H1 (cell line): ENCODE data around the gene DHX34. TPM values are rescaled to one million over a fixed set of nuclear protein-coding genes. Genes with fewer than 3 reads are reported as not detected.
"Not testable (repeated sequence)": the region's sequence is repeated elsewhere in the genome, so short reads cannot be mapped to it uniquely, and the experiment has no call there.

Experiments used
- CTCF ChIA-PET: fragments of 300-600 bp; sonication (Branson Sonifier 250); formaldehyde crosslinking; loops from one replicate; lab custom pipeline; 2021; ENCODE audit not compliant: partially characterized antibody; lab: Charles Lee
- POLR2A ChIA-PET: fragments of 300-600 bp; sonication (Branson Sonifier 250); formaldehyde crosslinking; loops from one replicate; lab custom pipeline; 2021; ENCODE audit warnings: inconsistent platforms; ENCODE audit not compliant: partially characterized antibody; lab: Charles Lee
- DNase-seq, 2 experiments: peaks; one replicate each; pipeline versions ENCODE4 v3.0.0 to v3.0.0-alpha.2; 2010 to 2022; ENCODE audit warnings: low spot score in 2 of 2, low read depth in 1 of 2, mixed read lengths in 1 of 2
- FAIRE-seq: peaks from 2 replicates; lab custom pipeline; 2011; peaks lifted over from hg19 to GRCh38; lab: Jason Lieb, UNC
- H2AFZ ChIP-seq: 2 replicates; pipeline ENCODE4 v1.8.1; 2012; ENCODE audit warnings: low read length, inconsistent platforms
- H2AK5ac ChIP-seq: 2 replicates; pipeline ENCODE4 v1.6.1; 2013; ENCODE audit warnings: low read depth, low read length
- H2BK120ac ChIP-seq: replicated peaks from 2 replicates; pipeline ENCODE3; 2013; ENCODE audit warnings: low read depth, low read length, inconsistent platforms
- H2BK12ac ChIP-seq: 2 replicates; pipeline ENCODE4 v1.6.1; 2013; ENCODE audit warnings: low read depth, low read length
- H2BK15ac ChIP-seq: 2 replicates; pipeline ENCODE4 v1.6.1; 2013; ENCODE audit warnings: low read length
- H2BK20ac ChIP-seq: 2 replicates; pipeline ENCODE4 v1.6.1; 2013; ENCODE audit warnings: low read length
- H2BK5ac ChIP-seq: 2 replicates; pipeline ENCODE4 v1.6.1; 2013; ENCODE audit warnings: low read depth, low read length
- H3K14ac ChIP-seq: 2 replicates; pipeline ENCODE4 v1.6.1; 2013; ENCODE audit warnings: inconsistent platforms; ENCODE audit not compliant: insufficient read length
- H3K18ac ChIP-seq: 2 replicates; pipeline ENCODE4 v1.6.1; 2013; ENCODE audit warnings: low read length; ENCODE audit errors: extremely low read depth
- H3K23ac ChIP-seq: 2 replicates; pipeline ENCODE4 v1.6.1; 2013; ENCODE audit warnings: inconsistent platforms; ENCODE audit not compliant: insufficient read length
- H3K23me2 ChIP-seq: 2 replicates; pipeline ENCODE4 v1.6.1; 2013; ENCODE audit warnings: low read depth, low read length
- H3K27ac ChIP-seq: 2 replicates; pipeline ENCODE4 v1.6.1; 2011; ENCODE audit warnings: low read depth, low read length, inconsistent platforms
- H3K27me3 ChIP-seq, 4 experiments: replicated peaks in 1 of 4; 1 replicate in 1 of 4; 2 replicates in 3 of 4; pipeline versions ENCODE4 v1.6.1 to v1.8.1; 2011 to 2013; ENCODE audit warnings: low read length in 3 of 4, mild to moderate bottlenecking in 3 of 4, inconsistent platforms in 2 of 4, mixed read lengths in 2 of 4, moderate library complexity in 1 of 4; ENCODE audit not compliant: control insufficient read depth in 3 of 4, insufficient read depth in 3 of 4; ENCODE audit errors: extremely low read depth in 1 of 4
- H3K36me3 ChIP-seq, 4 experiments: 2 replicates each; pipeline versions ENCODE4 v1.6.1 to v1.8.1; 2011 to 2013; ENCODE audit warnings: mild to moderate bottlenecking in 4 of 4, low read length in 3 of 4, moderate library complexity in 2 of 4, control low read depth in 1 of 4, inconsistent platforms in 1 of 4; ENCODE audit not compliant: insufficient read depth in 4 of 4, control insufficient read depth in 2 of 4
- H3K4ac ChIP-seq: replicated peaks from 2 replicates; pipeline ENCODE3; 2013; ENCODE audit warnings: low read length, low read depth, mixed read lengths, inconsistent platforms; ENCODE audit not compliant: insufficient read length
- H3K4me1 ChIP-seq, 4 experiments: replicated peaks in 1 of 4; 1 replicate in 1 of 4; 2 replicates in 3 of 4; pipeline versions ENCODE4 v1.6.1 to v1.8.1; 2011 to 2013; ENCODE audit warnings: low read length in 3 of 4, inconsistent platforms in 2 of 4, mixed read lengths in 1 of 4; ENCODE audit not compliant: insufficient read depth in 4 of 4, control insufficient read depth in 3 of 4
- H3K4me2 ChIP-seq, 2 experiments: 2 replicates each; pipeline versions ENCODE4 v1.6.1 to v1.8.1; 2011 to 2013; ENCODE audit warnings: low read depth in 2 of 2, low read length in 2 of 2, control low read depth in 1 of 2, inconsistent platforms in 1 of 2, mild to moderate bottlenecking in 1 of 2; ENCODE audit not compliant: insufficient read depth in 1 of 2
- H3K4me3 ChIP-seq, 4 experiments: fragments of 200-600, 300-600 bp in 1 of 4; sonication (generic), shearing (Covaris generic), sonication (Bioruptor Twin) in 1 of 4; 2 replicates each; pipeline versions ENCODE4 v1.5.1 to v1.8.1; 2011 to 2016; ENCODE audit warnings: low read length in 4 of 4, low read depth in 3 of 4, control low read depth in 2 of 4, inconsistent platforms in 2 of 4, mild to moderate bottlenecking in 2 of 4, mixed read lengths in 1 of 4, moderate library complexity in 1 of 4; ENCODE audit not compliant: insufficient read depth in 2 of 4; ENCODE audit errors: extremely low read depth in 1 of 4
- H3K56ac ChIP-seq: replicated peaks from 2 replicates; pipeline ENCODE3; 2013; ENCODE audit warnings: low read depth, mild to moderate bottlenecking, mixed read lengths, low read length, inconsistent platforms; ENCODE audit not compliant: insufficient read length
- H3K79me1 ChIP-seq: 2 replicates; pipeline ENCODE4 v1.6.1; 2013; ENCODE audit warnings: low read depth, low read length, control low read depth
- H3K79me2 ChIP-seq, 2 experiments: 2 replicates each; pipeline versions ENCODE4 v1.6.1 to v1.8.1; 2012 to 2013; ENCODE audit warnings: low read length in 2 of 2, mild to moderate bottlenecking in 2 of 2, inconsistent platforms in 1 of 2; ENCODE audit not compliant: insufficient read depth in 2 of 2, control insufficient read depth in 1 of 2
- H3K9ac ChIP-seq, 4 experiments: replicated peaks in 1 of 4; 1 replicate in 1 of 4; 2 replicates in 3 of 4; pipeline versions ENCODE4 v1.6.1 to v1.8.1; 2011 to 2013; ENCODE audit warnings: low read depth in 3 of 4, low read length in 3 of 4, control low read depth in 2 of 4, mild to moderate bottlenecking in 2 of 4, moderate library complexity in 2 of 4, inconsistent platforms in 1 of 4; ENCODE audit errors: extremely low read depth in 1 of 4
- H3K9me3 ChIP-seq, 2 experiments: 2 replicates each; pipeline versions ENCODE4 v1.6.1 to v1.8.1; 2012 to 2013; ENCODE audit warnings: mild to moderate bottlenecking in 2 of 2, moderate library complexity in 2 of 2, control low read depth in 1 of 2, inconsistent platforms in 1 of 2, low read depth in 1 of 2, low read length in 1 of 2, mixed read lengths in 1 of 2; ENCODE audit not compliant: insufficient read depth in 2 of 2
- H4K20me1 ChIP-seq, 2 experiments: replicated peaks in 1 of 2; 2 replicates each; pipeline versions ENCODE3 to v1.8.1; 2011 to 2013; ENCODE audit warnings: inconsistent platforms in 2 of 2, low read length in 2 of 2, mild to moderate bottlenecking in 1 of 2; ENCODE audit not compliant: insufficient read depth in 2 of 2, control insufficient read depth in 1 of 2
- H4K5ac ChIP-seq: 2 replicates; pipeline ENCODE4 v1.6.1; 2013; ENCODE audit warnings: low read length, low read depth, mixed read lengths, inconsistent platforms; ENCODE audit not compliant: insufficient read length
- H4K8ac ChIP-seq: 2 replicates; pipeline ENCODE4 v1.8.0; 2013; ENCODE audit warnings: mild to moderate bottlenecking, moderate library complexity, low read length, inconsistent platforms; ENCODE audit not compliant: insufficient read depth; ENCODE audit errors: extremely low read depth
- H4K91ac ChIP-seq: replicated peaks from 2 replicates; pipeline ENCODE3; 2013; ENCODE audit warnings: low read length, mixed read lengths, inconsistent platforms; ENCODE audit not compliant: insufficient read length
- WGBS, 2 experiments: shearing (Covaris generic) in 1 of 2; methylation state at CpG; one replicate each; pipeline versions ENCODE4 v1.1.6 to v1.1.7; 2013 to 2015; ENCODE audit warnings: low lambda C conversion rate in 2 of 2, mixed read lengths in 2 of 2, inconsistent platforms in 1 of 2, low coverage in 1 of 2, missing lambda C conversion rate in 1 of 2; ENCODE audit not compliant: insufficient replicate concordance in 2 of 2, insufficient coverage in 1 of 2, insufficient read length in 1 of 2; ENCODE audit errors: extremely low coverage in 1 of 2, missing lambda C conversion rate in 1 of 2; 5-methylcytosine and 5-hydroxymethylcytosine counted together
- polyA plus RNA-seq, 7 experiments: library from polyadenylated mRNA; depleted of rRNA in 3 of 7; stranded (reverse) in 5 of 7; unstranded in 2 of 7; fragments of >200 nt in 5 of 7; fragments of 200-250 nt in 2 of 7; gene quantifications; 1 replicate in 5 of 7; 2 replicates in 1 of 7; 4 replicates in 1 of 7; pipeline versions ENCODE4 v1.2.1 to v1.2.3, GENCODE V29; 2011 to 2013; ENCODE audit warnings: missing spikeins in 2 of 7, mixed read lengths in 2 of 7
- total RNA-seq: library from RNA; stranded (reverse); fragmentation: NEBNext Ultra II Directional; extraction: Animal tissue kit (Norgen Biotek cat#: 25700); gene quantifications from 2 replicates; pipeline ENCODE4 v1.2.1, GENCODE V29; 2021

The DHX34 gene
- total and polyA plus RNA-seq, 2 of the 8 experiments (the other 6 are each of a cell fraction or from before 2014, with no cell fraction given), result 17.5 to 24.3 TPM

DNA sequence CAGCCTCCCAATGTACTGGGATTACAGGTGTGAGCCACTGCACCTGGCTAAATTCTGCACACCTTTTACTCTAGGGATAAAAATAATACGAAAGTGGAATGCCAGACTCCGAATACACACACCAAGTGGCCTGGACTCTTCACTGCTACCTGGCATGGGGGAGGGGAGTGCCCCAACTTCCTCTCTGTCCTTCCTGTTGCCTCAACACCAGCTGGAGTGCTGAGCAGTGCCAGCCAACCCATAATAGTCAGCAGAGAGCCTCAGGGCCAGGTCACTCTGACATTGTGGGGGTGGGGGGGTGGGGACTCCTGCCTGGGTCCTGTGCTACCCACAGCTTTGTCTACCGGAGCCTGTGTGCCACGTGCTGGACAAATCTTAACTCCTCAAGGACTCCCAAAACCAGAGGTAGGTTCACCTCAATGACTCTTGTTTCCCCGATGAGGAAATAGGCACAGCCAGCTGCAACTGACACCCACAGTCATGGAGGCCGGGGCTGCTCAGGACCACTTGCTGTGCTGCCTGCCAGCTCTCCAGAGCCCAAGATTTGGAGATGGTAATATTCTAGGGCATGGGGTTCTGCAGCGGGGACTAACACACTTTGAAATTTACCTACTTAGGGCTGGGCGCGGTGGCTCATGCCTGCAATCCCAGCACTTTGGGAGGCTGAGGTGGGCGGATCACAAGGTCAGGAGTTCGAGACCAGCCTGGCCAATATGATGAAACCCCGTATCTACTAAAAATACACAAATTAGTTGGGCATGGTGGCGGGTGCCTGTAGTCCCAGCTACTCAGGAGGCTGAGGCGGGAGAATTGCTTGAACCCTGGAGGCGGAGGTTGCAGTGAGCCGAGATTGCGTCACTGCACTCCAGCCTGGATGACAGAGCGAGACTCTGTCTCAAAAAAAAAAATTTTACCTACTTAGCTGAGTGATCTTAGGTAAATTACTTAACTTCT, 12.1 kb upstream of the DHX34 start:
- H2BK120ac ChIP-seq, result not testable (repeated sequence)
- ChIA-PET CTCF (interaction anchor here (4.7 kb wide), 1 partner anchor 12 kb away, joined by 19 read pairs; the partner anchor contains the start of gene DHX34), POLR2A (interaction anchor here (1.9 kb wide), 1 partner anchor 12 kb away, joined by 5 read pairs; the partner anchor contains the start of gene DHX34)

More for the DNA sequence above, 12.1 kb upstream of the DHX34 start:
- H2BK20ac ChIP-seq, H2BK5ac ChIP-seq, H3K79me1 ChIP-seq, H3K27ac ChIP-seq, DNase-seq, H3K9ac ChIP-seq, H3K4ac ChIP-seq, H3K27me3 ChIP-seq, H4K20me1 ChIP-seq, H3K36me3 ChIP-seq, H3K23me2 ChIP-seq, H2AFZ ChIP-seq, H3K56ac ChIP-seq, H3K23ac ChIP-seq, H4K5ac ChIP-seq, H3K14ac ChIP-seq, H2AK5ac ChIP-seq, H3K4me3 ChIP-seq, H3K9me3 ChIP-seq, H3K4me1 ChIP-seq, H3K79me2 ChIP-seq, H2BK12ac ChIP-seq, H3K4me2 ChIP-seq, FAIRE-seq: not testable (repeated sequence)
- Histone ChIP-seq H4K91ac (peak overlapping the region; percentile 55), H2BK15ac (peak overlapping the region; percentile 81), H4K8ac (peak overlapping the region; percentile 51), H3K18ac (peak overlapping the region; percentile 32)
- WGBS, 2 experiments, result 88% methylated on average over 18 of the region's 18 CpGs; no CpG with 5 or more reads in 1 of the 2 experiments
